ENCODE measurements around the gene C5orf47. TPM values are rescaled to one million over a fixed set of nuclear protein-coding genes. Genes with fewer than 3 reads are reported as not detected.

C5orf47 gene
- total and polyA plus RNA-seq, 10 of the 15 experiments (the other 5 are each of a cell fraction or from before 2014, with no cell fraction given), result 0.04 TPM; not detected in 9

GRCh38 chr5:173962436-173962972 is 26.5 kb upstream of the C5orf47 start (continued):
- no peak for TF ChIP-seq FOXM1 (IDR thresholded peaks at IDR 0.05; ENCODE audit: low read depth, low read length)
- TF ChIP-seq POLR2AphosphoS2 (IDR thresholded peaks at IDR 0.05; ENCODE audit: low read depth, low read length), result no peak
- TF ChIP-seq ZNF274 (IDR thresholded peaks at IDR 0.05; ENCODE audit: insufficient read depth, insufficient read length), result no peak
- TF ChIP-seq CHD1 (IDR thresholded peaks at IDR 0.05; ENCODE audit: low read depth, low read length), result no peak

GRCh38 chr5:173963182-173963838 is 25.7 kb upstream of the C5orf47 start:
- H2AFZ ChIP-seq (ENCODE audit: control insufficient read depth, low read depth, low read length), result no peak overlapping the region

More at GRCh38 chr5:173963182-173963838, 25.7 kb upstream of the C5orf47 start:
- TF ChIP-seq POLR2AphosphoS5 (IDR thresholded peaks at IDR 0.05; ENCODE audit: low read length), result no peak
- no peak for TF ChIP-seq NFYA (IDR thresholded peaks at IDR 0.05; ENCODE audit: borderline replicate concordance, low read depth, low read length)
- TF ChIP-seq BHLHE40 (IDR thresholded peaks at IDR 0.05; ENCODE audit: borderline replicate concordance in 1 of 2, low read depth in 2 of 2, low read length in 1 of 2), result no peak
- TF ChIP-seq ZNF384 (IDR thresholded peaks at IDR 0.05; ENCODE audit: borderline replicate concordance, low read depth, low read length), result no peak
- TF ChIP-seq CBFB (IDR thresholded peaks at IDR 0.05; ENCODE audit: low read depth), result no peak
- H4K20me1 ChIP-seq (ENCODE audit: control insufficient read depth, insufficient read depth), result no peaks in the 10 kb centered on the region
- no peak for ATAC-seq
- no TSS peak for BruUV-seq (replicated peaks)
- DNase-seq (ENCODE audit: low read depth, low spot score), result no peak
- H3K4me1 ChIP-seq (ENCODE audit: control insufficient read depth, insufficient read depth, low read length), result no peaks in the 10 kb centered on the region
- in situ Hi-C loops (cut with MboI), result no loop called here
- intact Hi-C loops (cut with micrococcal nuclease; ENCODE audit: unreplicated experiment), result no loop called here
- WGBS (ENCODE audit: insufficient coverage, insufficient replicate concordance, low lambda C conversion rate, missing lambda C conversion rate), result 70% methylated on average over 10 of the region's 10 CpGs
- no peak overlapping the region for H3K9ac ChIP-seq (ENCODE audit: control insufficient read depth, insufficient read depth, low read length)
- no peak overlapping the region for H3K27ac ChIP-seq (ENCODE audit: control insufficient read depth, insufficient read depth)
- CTCF ChIA-PET, result interaction anchor here (0.7 to 2.5 kb wide), 7 partner anchors 10 to 390 kb away, joined by 3 to 11 read pairs (median 4); no protein-coding TSS in a partner anchor
- no peaks in the 10 kb centered on the region for H3K27me3 ChIP-seq (replicated peaks in 1 of 2; ENCODE audit: control insufficient read depth in 2 of 2, insufficient read depth in 2 of 2, low read length in 1 of 2)
- POLR2A ChIA-PET, result no interaction called here
- no peak overlapping the region for H3K4me3 ChIP-seq
- RAD21 ChIA-PET (ENCODE audit: unreplicated experiment), result interaction anchor here (0.7 to 2.0 kb wide), 8 partner anchors 10 to 368 kb away, joined by 3 to 5 read pairs (median 4); partner anchors contain the start of gene BOD1
- H3K9me3 ChIP-seq (replicated peaks; ENCODE audit: control insufficient read depth, insufficient read depth, low read length), result no peaks in the 10 kb centered on the region
- H3K4me2 ChIP-seq (ENCODE audit: control insufficient read depth, insufficient read depth), result no peak overlapping the region
- SMC1A ChIA-PET (ENCODE audit: uncharacterized antibody, unreplicated experiment), result interaction anchor here (1.2 to 2.1 kb wide), 7 partner anchors 9 to 348 kb away, joined by 3 to 14 read pairs (median 4); no protein-coding TSS in a partner anchor
- no peaks in the 10 kb centered on the region for H3K36me3 ChIP-seq (ENCODE audit: control insufficient read depth in 2 of 2, insufficient read depth in 2 of 2, low read length in 1 of 2)
- no peak for FAIRE-seq
- H3K79me2 ChIP-seq (ENCODE audit: control insufficient read depth, insufficient read depth, low read length), result no peaks in the 10 kb centered on the region

Data from GM12878 (cell line).